KMS-11 (cell line): ENCODE measurements around the gene PHF23.
A peak's percentile ranks its signal among the peaks of the same experiment; 100 is the strongest.

Experiments used
- H2AFZ ChIP-seq: fragments of 200-600 bp; sonication (generic); 2 replicates; pipeline ENCODE4 v1.6.1; 2016; ENCODE audit warnings: antibody characterized with exemption, mixed run types, low read depth
- H3K27ac ChIP-seq: fragments of 200-600 bp; sonication (generic); 2 replicates; pipeline ENCODE4 v1.6.1; 2016; ENCODE audit warnings: mild to moderate bottlenecking, mixed run types
- H3K27me3 ChIP-seq: fragments of 200-600 bp; sonication (generic); 2 replicates; pipeline ENCODE4 v1.6.1; 2017; ENCODE audit warnings: mild to moderate bottlenecking, low read depth, mixed run types, moderate library complexity; ENCODE audit not compliant: insufficient read depth
- H3K36me3 ChIP-seq: fragments of 200-600 bp; sonication (generic); 2 replicates; pipeline ENCODE4 v1.6.1; 2017; ENCODE audit warnings: mild to moderate bottlenecking, mixed run types; ENCODE audit not compliant: insufficient read depth
- H3K4me1 ChIP-seq: fragments of 200-600 bp; sonication (generic); 2 replicates; pipeline ENCODE4 v1.6.1; 2016; ENCODE audit warnings: mild to moderate bottlenecking, low read depth, mixed run types; ENCODE audit not compliant: poor library complexity, severe bottlenecking
- H3K4me2 ChIP-seq: fragments of 200-600 bp; sonication (generic); 2 replicates; pipeline ENCODE4 v1.7.0; 2016; ENCODE audit warnings: mild to moderate bottlenecking, mixed run types
- H3K4me3 ChIP-seq: fragments of 200-600 bp; sonication (generic); IDR thresholded peaks from 2 replicates; pipeline ENCODE4 v1.6.1; 2017; ENCODE audit warnings: low read depth, low read length, mixed read lengths; ENCODE audit not compliant: insufficient read depth
- H3K79me2 ChIP-seq: fragments of 200-600 bp; sonication (generic); 2 replicates; pipeline ENCODE4 v1.6.1; 2016; ENCODE audit warnings: low read depth, mixed run types; ENCODE audit not compliant: insufficient read depth
- H3K9ac ChIP-seq: fragments of 200-600 bp; sonication (generic); 2 replicates; pipeline ENCODE4 v1.6.1; 2016; ENCODE audit warnings: mild to moderate bottlenecking, mixed run types
- H4K20me1 ChIP-seq: fragments of 200-600 bp; sonication (generic); 2 replicates; pipeline ENCODE4 v1.6.1; 2016; ENCODE audit warnings: mild to moderate bottlenecking, mixed run types; ENCODE audit not compliant: insufficient read depth
- TF ChIP-seq, protein P1 (sequence below): fragments of 200-600 bp; sonication (generic); conservative IDR thresholded peaks from 2 replicates; pipeline ENCODE4 v1.6.1; 2017; ENCODE audit warnings: low read depth, mild to moderate bottlenecking, antibody characterized with exemption, low read length, moderate library complexity, mixed read lengths

Gene PHF23

DNA sequence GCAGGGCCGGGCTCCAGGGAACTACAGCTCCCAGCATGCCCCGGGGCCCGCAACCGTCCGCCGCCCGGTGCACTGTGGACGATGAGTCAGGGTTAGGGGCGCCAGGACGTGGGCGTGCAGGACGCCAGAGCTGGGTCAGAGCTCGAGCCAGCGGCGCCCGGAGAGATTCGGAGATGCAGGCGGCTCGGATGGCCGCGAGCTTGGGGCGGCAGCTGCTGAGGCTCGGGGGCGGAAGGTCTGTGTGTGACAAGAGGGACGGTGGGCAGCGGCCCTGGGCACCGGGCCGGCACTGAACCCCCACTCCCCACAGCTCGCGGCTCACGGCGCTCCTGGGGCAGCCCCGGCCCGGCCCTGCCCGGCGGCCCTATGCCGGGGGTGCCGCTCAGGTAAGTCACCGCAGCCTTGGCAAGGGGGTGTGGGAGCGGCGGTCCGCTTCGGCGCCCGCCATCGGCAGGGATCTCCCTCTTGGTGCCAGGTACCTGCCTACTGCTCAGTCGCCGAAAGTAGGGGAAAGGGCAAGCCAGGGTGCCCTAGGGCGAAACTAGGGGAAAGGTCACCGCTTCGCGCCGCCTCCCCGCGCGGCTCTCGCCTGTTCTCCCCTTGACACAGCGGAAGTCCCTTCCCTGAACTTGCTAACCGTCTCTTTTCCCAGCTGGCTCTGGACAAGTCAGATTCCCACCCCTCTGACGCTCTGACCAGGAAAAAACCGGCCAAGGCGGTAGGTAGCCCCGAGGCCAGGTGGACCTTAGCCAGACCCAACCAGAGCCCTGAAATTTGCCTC, 19.3 kb downstream of the PHF23 start, which contains the start of the genes ACADVL and DLG4:
Gene ACADVL (plus strand): TSS at position 127 of the 781 bp plus-strand sequence. CDS start 47 bp downstream, at position 174.
Gene DLG4 (minus strand): TSS at position 25 of the 781 bp plus-strand sequence.
- H4K20me1 ChIP-seq = no peaks in the 10 kb centered on the region
- H3K4me2 ChIP-seq = peak within 1 kb of the TSS; percentile 33
- no peaks in the 10 kb centered on the region for H3K36me3 ChIP-seq
- peak within 1 kb of the TSS; percentile 49; the same call in 1 of the 2 replicates for H3K9ac ChIP-seq
- no peaks in the 10 kb centered on the region for H3K27me3 ChIP-seq
- H3K27ac ChIP-seq = peak within 1 kb of the TSS; percentile 20; the same call in 1 of the 2 replicates
- TF ChIP-seq, protein P1, sequence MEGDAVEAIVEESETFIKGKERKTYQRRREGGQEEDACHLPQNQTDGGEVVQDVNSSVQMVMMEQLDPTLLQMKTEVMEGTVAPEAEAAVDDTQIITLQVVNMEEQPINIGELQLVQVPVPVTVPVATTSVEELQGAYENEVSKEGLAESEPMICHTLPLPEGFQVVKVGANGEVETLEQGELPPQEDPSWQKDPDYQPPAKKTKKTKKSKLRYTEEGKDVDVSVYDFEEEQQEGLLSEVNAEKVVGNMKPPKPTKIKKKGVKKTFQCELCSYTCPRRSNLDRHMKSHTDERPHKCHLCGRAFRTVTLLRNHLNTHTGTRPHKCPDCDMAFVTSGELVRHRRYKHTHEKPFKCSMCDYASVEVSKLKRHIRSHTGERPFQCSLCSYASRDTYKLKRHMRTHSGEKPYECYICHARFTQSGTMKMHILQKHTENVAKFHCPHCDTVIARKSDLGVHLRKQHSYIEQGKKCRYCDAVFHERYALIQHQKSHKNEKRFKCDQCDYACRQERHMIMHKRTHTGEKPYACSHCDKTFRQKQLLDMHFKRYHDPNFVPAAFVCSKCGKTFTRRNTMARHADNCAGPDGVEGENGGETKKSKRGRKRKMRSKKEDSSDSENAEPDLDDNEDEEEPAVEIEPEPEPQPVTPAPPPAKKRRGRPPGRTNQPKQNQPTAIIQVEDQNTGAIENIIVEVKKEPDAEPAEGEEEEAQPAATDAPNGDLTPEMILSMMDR = no peak
- no peak within 1 kb of the TSS; the same call in 1 of the 2 replicates for H2AFZ ChIP-seq
- no peak within 1 kb of the TSS for H3K4me3 ChIP-seq
- H3K79me2 ChIP-seq = no peaks in the 10 kb centered on the region
- no peaks in the 10 kb centered on the region for H3K4me1 ChIP-seq

DNA sequence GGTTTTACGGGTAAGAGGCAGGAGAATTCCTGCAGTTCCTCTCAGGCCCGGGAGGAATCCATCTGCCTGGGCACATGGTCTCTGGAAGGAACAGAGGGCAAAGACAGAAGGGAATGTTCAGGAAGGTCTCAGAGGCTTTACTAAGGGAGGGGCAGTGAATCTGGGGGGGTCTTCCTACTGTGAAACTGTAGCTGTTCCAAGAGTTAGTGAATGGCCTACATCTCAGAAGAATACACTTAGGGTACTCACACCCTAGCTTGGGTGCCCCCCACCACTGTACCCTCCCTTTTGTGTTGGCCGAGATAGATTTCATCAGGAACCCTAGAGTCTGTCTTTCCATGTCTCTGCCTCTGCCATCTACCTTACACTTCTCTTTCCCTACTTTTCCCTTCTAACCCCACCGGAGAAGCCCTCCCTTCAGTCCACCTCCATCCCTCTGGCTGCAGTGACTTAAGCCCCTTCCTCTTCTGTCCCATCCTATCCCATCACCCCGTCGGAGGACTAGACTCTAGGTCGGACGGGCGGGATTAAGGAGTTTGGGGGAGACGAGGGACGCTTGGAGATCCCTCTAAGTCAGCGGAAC, 19.9 kb downstream of the PHF23 start:
- Histone ChIP-seq H3K27me3 (no peaks in the 10 kb centered on the region), H3K4me2 (no peak overlapping the region), H4K20me1 (no peaks in the 10 kb centered on the region), H2AFZ (no peak overlapping the region; the same call in 1 of the 2 replicates), H3K79me2 (no peaks in the 10 kb centered on the region), H3K4me1 (no peaks in the 10 kb centered on the region), H3K27ac (no peak overlapping the region), H3K4me3 (no peak overlapping the region), H3K9ac (no peak overlapping the region), H3K36me3 (no peaks in the 10 kb centered on the region)
- TF ChIP-seq, protein P1 = no peak

DNA sequence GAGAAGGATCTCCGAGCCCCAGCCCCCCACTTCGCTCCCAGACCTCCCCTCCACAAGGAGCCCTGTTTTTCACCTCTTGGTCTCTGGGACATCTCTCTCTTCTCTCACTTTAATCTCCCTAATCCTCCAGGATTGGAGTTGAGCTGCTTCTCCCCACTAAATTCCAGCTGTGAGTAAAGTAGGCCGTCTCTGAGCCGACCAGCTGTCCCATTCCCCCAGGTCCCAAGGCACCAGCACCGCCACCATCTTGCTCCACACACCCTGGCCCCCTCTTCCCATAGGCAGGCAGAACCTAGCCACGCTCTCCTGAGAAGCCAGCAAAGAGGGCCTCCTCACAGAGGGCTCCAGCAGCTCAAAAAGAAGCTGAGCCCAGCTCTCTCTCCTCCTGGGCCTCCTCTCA, 20.5 kb downstream of the PHF23 start:
- H2AFZ ChIP-seq = no peak overlapping the region
- no peak overlapping the region for H3K27ac ChIP-seq
- no peaks in the 10 kb centered on the region for H3K79me2 ChIP-seq
- no peaks in the 10 kb centered on the region for H3K4me1 ChIP-seq
- H4K20me1 ChIP-seq = no peaks in the 10 kb centered on the region
- no peak overlapping the region for H3K9ac ChIP-seq
- no peaks in the 10 kb centered on the region for H3K27me3 ChIP-seq
- no peaks in the 10 kb centered on the region for H3K36me3 ChIP-seq
- H3K4me2 ChIP-seq = no peak overlapping the region
- TF ChIP-seq, protein P1 = no peak
- no peak overlapping the region for H3K4me3 ChIP-seq

DNA sequence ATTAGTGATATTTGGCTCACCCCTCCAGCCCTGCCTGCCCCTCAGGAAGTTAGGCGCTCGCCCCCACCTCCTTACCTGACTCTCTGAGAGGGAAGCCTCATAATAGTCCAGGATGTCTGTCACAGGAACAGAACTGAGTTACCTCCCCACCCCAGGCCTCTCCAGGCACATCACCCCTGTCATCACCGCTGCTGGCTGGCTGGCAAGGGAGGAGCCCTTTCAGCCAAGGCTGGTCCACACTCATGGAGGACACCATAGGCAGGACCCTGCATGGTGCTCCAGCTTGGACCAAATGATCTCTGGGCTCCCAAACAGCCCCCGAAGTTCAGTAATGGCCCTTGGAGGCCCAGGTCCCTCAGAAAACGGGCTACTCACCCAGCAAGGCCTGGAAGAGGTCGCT, 21.1 kb downstream of the PHF23 start:
- Histone ChIP-seq H3K36me3 (no peaks in the 10 kb centered on the region), H2AFZ (no peak overlapping the region), H3K27me3 (no peaks in the 10 kb centered on the region), H3K9ac (no peak overlapping the region), H3K79me2 (no peaks in the 10 kb centered on the region), H4K20me1 (no peaks in the 10 kb centered on the region), H3K4me1 (no peaks in the 10 kb centered on the region), H3K4me2 (no peak overlapping the region), H3K27ac (no peak overlapping the region), H3K4me3 (no peak overlapping the region)
- TF ChIP-seq, protein P1 = no peak
